GM12892 (cell line): ENCODE measurements around the gene DLG2.

Experiments used
- POLR2A ChIP-seq: IDR thresholded peaks from 2 replicates; pipeline ENCODE4 v1.6.1; 2011; ENCODE audit warnings: low read depth, low read length, control low read depth
- POLR2AphosphoS5 ChIP-seq: IDR thresholded peaks from 2 replicates; pipeline ENCODE4 v1.6.1; 2011; ENCODE audit warnings: low read depth, low read length, control low read depth
- TAF1 ChIP-seq: IDR thresholded peaks from 2 replicates; pipeline ENCODE4 v1.6.1; 2011; ENCODE audit warnings: low read depth, mild to moderate bottlenecking, control low read depth, low read length, borderline replicate concordance

- TF ChIP-seq POLR2AphosphoS5 (no peak), POLR2A (no peak), TAF1 (no peak)
Measured at GRCh38 chr11:84300092-84300491, 1327.1 kb downstream of the DLG2 start.
